Measurements from ENCODE around the gene UNC5A.

UNC5A gene

DNA sequence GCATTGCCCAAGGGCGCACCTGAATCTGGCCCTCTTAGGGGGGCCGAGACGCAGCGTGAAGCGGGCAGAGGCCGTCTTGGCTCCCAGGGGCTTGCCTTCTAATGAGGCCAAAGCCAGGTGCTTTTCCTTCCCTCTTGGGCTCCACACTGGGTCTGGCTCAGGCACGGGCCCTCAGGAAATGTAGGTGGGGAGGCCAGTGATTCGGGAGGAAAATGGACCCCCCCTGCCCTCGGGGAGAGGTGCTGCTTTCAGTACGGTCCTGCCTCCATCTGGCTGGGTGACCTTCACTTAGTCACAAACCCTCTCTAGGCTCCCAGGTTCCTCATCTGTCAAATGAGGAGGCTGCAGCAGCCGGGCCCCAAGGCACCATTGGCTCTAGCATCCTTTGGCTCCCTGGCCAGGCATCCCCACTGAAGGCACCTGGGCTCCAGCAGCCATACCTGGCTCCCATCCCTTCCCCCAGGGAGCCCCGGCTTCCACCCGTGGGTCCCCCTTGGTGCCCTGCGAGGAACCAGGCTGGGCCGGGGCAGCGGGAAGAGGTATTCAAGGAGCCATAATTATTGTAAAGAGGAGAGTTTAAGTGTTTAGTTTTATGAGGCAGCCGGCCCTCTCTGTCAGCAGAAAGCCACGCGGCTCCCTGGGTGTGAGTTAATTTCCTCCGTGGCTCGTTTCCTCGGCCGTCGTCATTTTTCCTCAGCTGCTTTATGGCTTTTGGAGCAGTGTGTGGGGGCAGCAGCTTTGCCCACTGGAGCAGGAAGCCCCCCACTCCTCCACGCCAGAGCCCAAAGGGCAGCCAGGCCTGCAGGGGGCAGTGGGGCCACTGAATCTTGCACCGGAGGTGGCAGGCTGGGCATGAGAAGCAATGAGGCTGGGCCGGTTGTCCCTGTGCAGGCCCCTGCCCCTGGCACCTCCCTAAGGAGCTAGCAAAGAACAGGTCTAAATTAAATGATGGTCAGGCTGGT lies 24.9 kb upstream of the UNC5A start:
- H3K4me1 ChIP-seq (ENCODE audit: control insufficient read depth, insufficient read depth, low read length), result peaks cover 7% of the 10 kb centered on the region
- no peak overlapping the region for H3K4me3 ChIP-seq (ENCODE audit: low read depth, low read length)
- H3K27ac ChIP-seq (ENCODE audit: extremely low read depth, low read depth, low read length), result no peak overlapping the region
- POLR2A ChIA-PET, result no interaction called here
- H3K36me3 ChIP-seq (ENCODE audit: control insufficient read depth in 2 of 2, insufficient read depth in 1 of 2, low read length in 2 of 2), result no peaks in the 10 kb centered on the region
- CTCF ChIA-PET, result interaction anchor here (0.5 kb wide), 1 partner anchor 27 kb away, joined by 6 read pairs; no protein-coding TSS in a partner anchor
- no peaks in the 10 kb centered on the region for H3K9me3 ChIP-seq (ENCODE audit: control insufficient read depth, insufficient read depth, low read depth, low read length)
- TF ChIP-seq ZNF514 (tag by site-specific recombination; IDR thresholded peaks at IDR 0.05) (no peak), ZNF24 (tag by site-specific recombination; IDR thresholded peaks at IDR 0.05) (no peak), ZNF311 (tag by site-specific recombination; IDR thresholded peaks at IDR 0.05; ENCODE audit: borderline replicate concordance) (no peak), ZFHX2 (tag by site-specific recombination; conservative IDR thresholded peaks at IDR 0.05) (no peak), ZNF560 (tag by site-specific recombination; IDR thresholded peaks at IDR 0.05; ENCODE audit: borderline replicate concordance) (no peak), ZBTB1 (tag by site-specific recombination; IDR thresholded peaks at IDR 0.05) (no peak), HOXD13 (CRISPR knock-in tag; IDR thresholded peaks at IDR 0.05; ENCODE audit: borderline replicate concordance) (no peak), GLIS1 (tag by site-specific recombination; IDR thresholded peaks at IDR 0.05) (no peak), HOXC10 (CRISPR knock-in tag; IDR thresholded peaks at IDR 0.05) (no peak), ZIC2 (tag by site-specific recombination; IDR thresholded peaks at IDR 0.05) (peak; percentile 77), ZBTB17 (tag by site-specific recombination; IDR thresholded peaks at IDR 0.05) (0 out of 2 replicates have a peak, but pooled peaks have one; percentile 36)
- TF ChIP-seq, protein P1, sequence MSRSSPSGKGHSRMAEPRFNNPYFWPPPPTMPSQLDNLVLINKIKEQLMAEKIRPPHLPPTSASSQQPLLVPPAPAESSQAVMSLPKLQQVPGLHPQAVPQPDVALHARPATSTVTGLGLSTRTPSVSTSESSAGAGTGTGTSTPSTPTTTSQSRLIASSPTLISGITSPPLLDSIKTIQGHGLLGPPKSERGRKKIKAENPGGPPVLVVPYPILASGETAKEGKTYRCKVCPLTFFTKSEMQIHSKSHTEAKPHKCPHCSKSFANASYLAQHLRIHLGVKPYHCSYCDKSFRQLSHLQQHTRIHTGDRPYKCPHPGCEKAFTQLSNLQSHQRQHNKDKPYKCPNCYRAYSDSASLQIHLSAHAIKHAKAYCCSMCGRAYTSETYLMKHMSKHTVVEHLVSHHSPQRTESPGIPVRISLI (tag by site-specific recombination; IDR thresholded peaks at IDR 0.05), result no peak
- TF ChIP-seq, protein P2, sequence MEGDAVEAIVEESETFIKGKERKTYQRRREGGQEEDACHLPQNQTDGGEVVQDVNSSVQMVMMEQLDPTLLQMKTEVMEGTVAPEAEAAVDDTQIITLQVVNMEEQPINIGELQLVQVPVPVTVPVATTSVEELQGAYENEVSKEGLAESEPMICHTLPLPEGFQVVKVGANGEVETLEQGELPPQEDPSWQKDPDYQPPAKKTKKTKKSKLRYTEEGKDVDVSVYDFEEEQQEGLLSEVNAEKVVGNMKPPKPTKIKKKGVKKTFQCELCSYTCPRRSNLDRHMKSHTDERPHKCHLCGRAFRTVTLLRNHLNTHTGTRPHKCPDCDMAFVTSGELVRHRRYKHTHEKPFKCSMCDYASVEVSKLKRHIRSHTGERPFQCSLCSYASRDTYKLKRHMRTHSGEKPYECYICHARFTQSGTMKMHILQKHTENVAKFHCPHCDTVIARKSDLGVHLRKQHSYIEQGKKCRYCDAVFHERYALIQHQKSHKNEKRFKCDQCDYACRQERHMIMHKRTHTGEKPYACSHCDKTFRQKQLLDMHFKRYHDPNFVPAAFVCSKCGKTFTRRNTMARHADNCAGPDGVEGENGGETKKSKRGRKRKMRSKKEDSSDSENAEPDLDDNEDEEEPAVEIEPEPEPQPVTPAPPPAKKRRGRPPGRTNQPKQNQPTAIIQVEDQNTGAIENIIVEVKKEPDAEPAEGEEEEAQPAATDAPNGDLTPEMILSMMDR (tag by site-specific recombination; IDR thresholded peaks at IDR 0.05), result 0 out of 2 replicates have a peak, but pooled peaks have one; percentile 18
- TF ChIP-seq, protein P3, sequence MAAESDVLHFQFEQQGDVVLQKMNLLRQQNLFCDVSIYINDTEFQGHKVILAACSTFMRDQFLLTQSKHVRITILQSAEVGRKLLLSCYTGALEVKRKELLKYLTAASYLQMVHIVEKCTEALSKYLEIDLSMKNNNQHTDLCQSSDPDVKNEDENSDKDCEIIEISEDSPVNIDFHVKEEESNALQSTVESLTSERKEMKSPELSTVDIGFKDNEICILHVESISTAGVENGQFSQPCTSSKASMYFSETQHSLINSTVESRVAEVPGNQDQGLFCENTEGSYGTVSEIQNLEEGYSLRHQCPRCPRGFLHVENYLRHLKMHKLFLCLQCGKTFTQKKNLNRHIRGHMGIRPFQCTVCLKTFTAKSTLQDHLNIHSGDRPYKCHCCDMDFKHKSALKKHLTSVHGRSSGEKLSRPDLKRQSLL (tag by site-specific recombination; IDR thresholded peaks at IDR 0.05), result peak; percentile 78; the same call in 1 of the 2 replicates

DNA sequence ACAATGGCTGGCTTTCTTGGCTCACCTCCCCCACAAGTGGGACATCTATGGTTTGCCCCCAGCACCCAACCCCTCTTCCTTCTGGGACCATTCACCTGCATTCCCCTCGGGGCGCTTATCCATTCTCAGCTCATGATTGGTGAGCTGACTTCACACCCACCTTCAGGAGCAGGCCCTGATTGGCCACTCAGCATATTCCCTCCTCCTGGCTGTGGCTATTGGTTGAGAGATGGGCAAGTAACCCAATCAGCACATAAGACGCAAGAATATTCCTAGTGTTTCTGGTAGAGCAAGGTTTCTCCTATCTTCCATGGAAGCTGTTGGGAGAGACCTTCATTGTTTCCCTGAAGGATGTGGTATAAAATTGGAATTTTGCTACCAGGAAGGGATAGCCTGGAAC lies 22.7 kb upstream of the UNC5A start:
- POLR2A ChIA-PET, result no interaction called here
- CTCF ChIA-PET, result interaction anchor here (0.5 to 1.8 kb wide), 3 partner anchors 11 to 127 kb away, joined by 3 to 10 read pairs (median 3); no protein-coding TSS in a partner anchor
- Histone ChIP-seq H3K27ac (ENCODE audit: extremely low read depth, low read depth, low read length) (no peak overlapping the region), H3K9me3 (ENCODE audit: control insufficient read depth, insufficient read depth, low read depth, low read length) (no peaks in the 10 kb centered on the region), H3K36me3 (ENCODE audit: control insufficient read depth in 2 of 2, insufficient read depth in 1 of 2, low read length in 2 of 2) (no peaks in the 10 kb centered on the region), H3K4me3 (ENCODE audit: low read depth, low read length) (no peak overlapping the region), H3K4me1 (ENCODE audit: control insufficient read depth, insufficient read depth, low read length) (peaks cover 7% of the 10 kb centered on the region)
- no peak for TF ChIP-seq ZBTB20 (tag by site-specific recombination; IDR thresholded peaks at IDR 0.05)
- peak; percentile 77 for TF ChIP-seq KLF10 (tag by site-specific recombination; IDR thresholded peaks at IDR 0.05)
- TF ChIP-seq, protein P4, sequence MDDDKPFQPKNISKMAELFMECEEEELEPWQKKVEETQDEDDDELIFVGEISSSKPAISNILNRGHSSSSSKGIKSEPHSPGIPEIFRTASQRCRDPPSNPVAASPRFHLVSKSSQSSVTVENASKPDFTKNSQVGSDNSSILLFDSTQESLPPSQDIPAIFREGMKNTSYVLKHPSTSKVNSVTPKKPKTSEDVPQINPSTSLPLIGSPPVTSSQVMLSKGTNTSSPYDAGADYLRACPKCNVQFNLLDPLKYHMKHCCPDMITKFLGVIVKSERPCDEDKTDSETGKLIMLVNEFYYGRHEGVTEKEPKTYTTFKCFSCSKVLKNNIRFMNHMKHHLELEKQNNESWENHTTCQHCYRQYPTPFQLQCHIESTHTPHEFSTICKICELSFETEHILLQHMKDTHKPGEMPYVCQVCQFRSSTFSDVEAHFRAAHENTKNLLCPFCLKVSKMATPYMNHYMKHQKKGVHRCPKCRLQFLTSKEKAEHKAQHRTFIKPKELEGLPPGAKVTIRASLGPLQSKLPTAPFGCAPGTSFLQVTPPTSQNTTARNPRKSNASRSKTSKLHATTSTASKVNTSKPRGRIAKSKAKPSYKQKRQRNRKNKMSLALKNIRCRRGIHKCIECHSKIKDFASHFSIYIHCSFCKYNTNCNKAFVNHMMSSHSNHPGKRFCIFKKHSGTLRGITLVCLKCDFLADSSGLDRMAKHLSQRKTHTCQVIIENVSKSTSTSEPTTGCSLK (tag by site-specific recombination; IDR thresholded peaks at IDR 0.05), result no peak
- TF ChIP-seq ZNF792 (tag by site-specific recombination; IDR thresholded peaks at IDR 0.05), result no peak
- no peak for TF ChIP-seq ZBTB17 (tag by site-specific recombination; IDR thresholded peaks at IDR 0.05)
- TF ChIP-seq, protein P5, sequence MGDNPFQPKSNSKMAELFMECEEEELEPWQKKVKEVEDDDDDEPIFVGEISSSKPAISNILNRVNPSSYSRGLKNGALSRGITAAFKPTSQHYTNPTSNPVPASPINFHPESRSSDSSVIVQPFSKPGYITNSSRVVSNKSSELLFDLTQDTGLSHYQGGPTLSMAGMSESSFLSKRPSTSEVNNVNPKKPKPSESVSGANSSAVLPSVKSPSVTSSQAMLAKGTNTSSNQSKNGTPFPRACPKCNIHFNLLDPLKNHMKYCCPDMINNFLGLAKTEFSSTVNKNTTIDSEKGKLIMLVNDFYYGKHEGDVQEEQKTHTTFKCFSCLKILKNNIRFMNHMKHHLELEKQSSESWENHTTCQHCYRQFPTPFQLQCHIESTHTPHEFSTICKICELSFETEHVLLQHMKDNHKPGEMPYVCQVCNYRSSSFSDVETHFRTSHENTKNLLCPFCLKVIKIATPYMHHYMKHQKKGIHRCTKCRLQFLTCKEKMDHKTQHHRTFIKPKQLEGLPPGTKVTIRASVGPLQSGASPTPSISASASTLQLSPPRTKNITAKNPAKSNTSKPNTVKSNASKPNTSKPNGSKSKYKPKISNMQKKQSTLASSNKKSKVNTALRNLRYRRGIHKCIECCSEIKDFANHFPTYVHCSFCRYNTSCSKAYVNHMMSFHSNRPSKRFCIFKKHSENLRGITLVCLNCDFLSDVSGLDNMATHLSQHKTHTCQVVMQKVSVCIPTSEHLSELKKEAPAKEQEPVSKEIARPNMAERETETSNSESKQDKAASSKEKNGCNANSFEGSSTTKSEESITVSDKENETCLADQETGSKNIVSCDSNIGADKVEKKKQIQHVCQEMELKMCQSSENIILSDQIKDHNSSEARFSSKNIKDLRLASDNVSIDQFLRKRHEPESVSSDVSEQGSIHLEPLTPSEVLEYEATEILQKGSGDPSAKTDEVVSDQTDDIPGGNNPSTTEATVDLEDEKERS (tag by site-specific recombination; IDR thresholded peaks at IDR 0.05), result no peak
- TF ChIP-seq ZNF2 (tag by site-specific recombination; IDR thresholded peaks at IDR 0.05), result no peak
- TF ChIP-seq, protein P6, sequence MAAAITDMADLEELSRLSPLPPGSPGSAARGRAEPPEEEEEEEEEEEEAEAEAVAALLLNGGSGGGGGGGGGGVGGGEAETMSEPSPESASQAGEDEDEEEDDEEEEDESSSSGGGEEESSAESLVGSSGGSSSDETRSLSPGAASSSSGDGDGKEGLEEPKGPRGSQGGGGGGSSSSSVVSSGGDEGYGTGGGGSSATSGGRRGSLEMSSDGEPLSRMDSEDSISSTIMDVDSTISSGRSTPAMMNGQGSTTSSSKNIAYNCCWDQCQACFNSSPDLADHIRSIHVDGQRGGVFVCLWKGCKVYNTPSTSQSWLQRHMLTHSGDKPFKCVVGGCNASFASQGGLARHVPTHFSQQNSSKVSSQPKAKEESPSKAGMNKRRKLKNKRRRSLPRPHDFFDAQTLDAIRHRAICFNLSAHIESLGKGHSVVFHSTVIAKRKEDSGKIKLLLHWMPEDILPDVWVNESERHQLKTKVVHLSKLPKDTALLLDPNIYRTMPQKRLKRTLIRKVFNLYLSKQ (tag by site-specific recombination; IDR thresholded peaks at IDR 0.05; ENCODE audit: borderline replicate concordance), result no peak
- no peak for TF ChIP-seq ZNF175 (tag by site-specific recombination; IDR thresholded peaks at IDR 0.05)
- TF ChIP-seq SP3 (tag by site-specific recombination; IDR thresholded peaks at IDR 0.05), result no peak
